Measurements from ENCODE around the gene JAG1. TPM values are rescaled to one million over a fixed set of nuclear protein-coding genes. Genes with fewer than 3 reads are reported as not detected.

JAG1 gene
- total RNA-seq, 2 donors from 2014 or later: 1.0 to 1.2 TPM

GRCh38 chr20:10709916-10710315 is 36.1 kb upstream of the JAG1 start:
- no peak for DNase-seq
- H3K4me3 Mint-ChIP-seq: no peak overlapping the region
- H3K9me3 Mint-ChIP-seq: peaks cover 0 to 2% of the 10 kb centered on the region in 2 donors
- ATAC-seq (replicated peaks in 1 of 2): no peak
- H3K4me1 Mint-ChIP-seq (ENCODE audit: low read depth): no peaks in the 10 kb centered on the region
- no peaks in the 10 kb centered on the region for H3K36me3 Mint-ChIP-seq (ENCODE audit: insufficient read depth in 2 of 2)
- peaks cover 8% of the 10 kb centered on the region for H3K27me3 Mint-ChIP-seq (ENCODE audit: low read depth)
- no peak overlapping the region for H3K27ac Mint-ChIP-seq

- no peaks in the 10 kb centered on the region for H3K27me3 Mint-ChIP-seq (ENCODE audit: low read depth)
- peaks cover 2 to 3% of the 10 kb centered on the region in 2 donors for H3K9me3 Mint-ChIP-seq
- H3K4me1 Mint-ChIP-seq (ENCODE audit: low read depth): no peaks in the 10 kb centered on the region
- ATAC-seq (replicated peaks in 1 of 2) (no peak), DNase-seq (no peak)
- H3K4me3 Mint-ChIP-seq: no peak overlapping the region
- peaks cover 0 to 3% of the 10 kb centered on the region in 2 donors for H3K36me3 Mint-ChIP-seq (ENCODE audit: insufficient read depth in 2 of 2)
- H3K27ac Mint-ChIP-seq: no peak overlapping the region
Observed at GRCh38 chr20:10708351-10709185, 34.8 kb upstream of the JAG1 start.

GRCh38 chr20:10707791-10708190 is 34.0 kb upstream of the JAG1 start:
- Mint-ChIP-seq H3K27me3 (ENCODE audit: low read depth) (no peaks in the 10 kb centered on the region), H3K9me3 (peaks cover 4 to 6% of the 10 kb centered on the region in 2 donors), H3K4me3 (no peak overlapping the region), H3K36me3 (ENCODE audit: insufficient read depth in 2 of 2) (peaks cover 0 to 3% of the 10 kb centered on the region in 2 donors), H3K27ac (no peak overlapping the region), H3K4me1 (ENCODE audit: low read depth) (no peaks in the 10 kb centered on the region)
- no peak for DNase-seq
- ATAC-seq (replicated peaks in 1 of 2): no peak

DNA sequence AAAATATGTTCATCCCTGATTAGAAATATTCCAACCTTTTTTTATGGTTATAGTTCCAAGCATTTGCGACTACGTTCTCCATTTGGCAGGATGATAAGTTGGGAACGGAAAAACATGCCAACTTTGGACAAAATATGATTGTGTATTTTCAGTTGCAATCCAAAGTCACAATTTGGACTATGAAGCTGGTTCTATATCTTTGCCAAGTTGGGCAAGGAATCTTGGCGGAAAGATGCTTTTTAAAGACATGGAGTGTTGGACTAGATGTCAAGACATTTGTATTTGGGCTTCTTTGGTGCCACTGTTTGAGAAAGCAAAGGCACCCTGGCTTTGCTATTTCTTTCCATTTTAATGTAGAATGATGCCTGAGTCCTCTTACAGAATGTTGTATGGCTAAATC is 33.3 kb upstream of the JAG1 start:
- ATAC-seq (replicated peaks in 1 of 2): no peak
- Mint-ChIP-seq H3K36me3 (ENCODE audit: insufficient read depth in 2 of 2) (peaks cover 0 to 3% of the 10 kb centered on the region in 2 donors), H3K9me3 (peaks cover 4 to 6% of the 10 kb centered on the region in 2 donors), H3K4me3 (no peak overlapping the region), H3K27ac (no peak overlapping the region), H3K4me1 (ENCODE audit: low read depth) (no peaks in the 10 kb centered on the region), H3K27me3 (ENCODE audit: low read depth) (no peaks in the 10 kb centered on the region)
- no peak for DNase-seq

GRCh38 chr20:10706460-10706811 is 32.6 kb upstream of the JAG1 start:
- Mint-ChIP-seq H3K27me3 (ENCODE audit: low read depth) (no peaks in the 10 kb centered on the region), H3K27ac (no peak overlapping the region), H3K36me3 (ENCODE audit: insufficient read depth in 2 of 2) (peaks cover 0 to 3% of the 10 kb centered on the region in 2 donors), H3K9me3 (peaks cover 4 to 6% of the 10 kb centered on the region in 2 donors), H3K4me3 (no peak overlapping the region), H3K4me1 (ENCODE audit: low read depth) (no peaks in the 10 kb centered on the region)
- no peak for DNase-seq
- ATAC-seq (replicated peaks in 1 of 2): no peak

- ATAC-seq (replicated peaks in 1 of 2): no peak
- H3K4me3 Mint-ChIP-seq: no peak overlapping the region
- DNase-seq: no peak
- no peaks in the 10 kb centered on the region for H3K4me1 Mint-ChIP-seq (ENCODE audit: low read depth)
- peaks cover 0 to 3% of the 10 kb centered on the region in 2 donors for H3K36me3 Mint-ChIP-seq (ENCODE audit: insufficient read depth in 2 of 2)
- H3K27ac Mint-ChIP-seq: no peak overlapping the region
- no peaks in the 10 kb centered on the region for H3K27me3 Mint-ChIP-seq (ENCODE audit: low read depth)
- peaks cover 4 to 6% of the 10 kb centered on the region in 2 donors for H3K9me3 Mint-ChIP-seq
Observed at GRCh38 chr20:10705801-10706459, 32.1 kb upstream of the JAG1 start.

DNA sequence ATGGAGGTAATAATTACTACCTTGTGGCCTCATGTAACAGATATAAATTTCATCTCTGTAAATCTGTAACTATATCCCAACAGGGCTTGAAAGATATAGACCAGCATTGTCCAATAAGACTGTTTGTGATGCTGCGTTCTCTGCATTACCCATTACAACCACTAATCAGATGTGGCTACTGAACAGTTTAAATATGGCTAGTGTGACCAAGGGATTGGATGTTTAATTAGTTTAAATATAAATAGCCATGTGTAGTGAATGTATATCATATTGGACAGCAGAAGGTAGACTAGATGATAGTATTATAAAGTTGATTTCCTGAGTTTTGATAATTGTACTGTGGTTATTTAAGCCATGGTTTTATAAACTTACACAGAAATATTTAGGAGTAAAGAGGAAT is 27.8 kb upstream of the JAG1 start:
- ATAC-seq (replicated peaks in 1 of 2) (no peak), DNase-seq (no peak)
- H3K4me3 Mint-ChIP-seq: no peak overlapping the region
- H3K27me3 Mint-ChIP-seq (ENCODE audit: low read depth): peaks cover 5% of the 10 kb centered on the region
- H3K9me3 Mint-ChIP-seq: peaks cover 4 to 8% of the 10 kb centered on the region in 2 donors
- no peaks in the 10 kb centered on the region for H3K4me1 Mint-ChIP-seq (ENCODE audit: low read depth)
- H3K36me3 Mint-ChIP-seq (ENCODE audit: insufficient read depth in 2 of 2): peaks cover 0 to 3% of the 10 kb centered on the region in 2 donors
- H3K27ac Mint-ChIP-seq: no peak overlapping the region

DNA sequence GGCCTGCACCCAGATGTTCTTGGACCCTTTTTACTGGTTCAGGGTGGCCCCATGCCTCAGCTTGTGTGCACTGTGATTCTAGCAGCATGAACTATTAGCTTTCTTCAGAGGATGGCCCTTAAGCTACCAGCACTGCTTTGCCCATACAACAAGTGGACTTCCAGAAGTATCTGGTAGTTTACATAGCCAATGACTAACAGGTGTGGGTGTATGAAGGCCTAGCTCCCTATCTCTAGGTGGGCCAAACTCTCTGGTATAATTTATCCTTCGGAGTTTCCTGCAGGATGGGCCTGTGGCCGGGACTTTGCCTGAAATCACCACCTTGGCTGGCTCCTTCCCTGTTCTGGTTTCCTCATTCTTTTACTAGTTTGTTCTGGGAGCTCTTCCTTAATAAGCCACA is 26.1 kb upstream of the JAG1 start:
- peaks cover 0 to 3% of the 10 kb centered on the region in 2 donors for H3K36me3 Mint-ChIP-seq (ENCODE audit: insufficient read depth in 2 of 2)
- H3K4me3 Mint-ChIP-seq: no peak overlapping the region
- H3K27me3 Mint-ChIP-seq (ENCODE audit: low read depth): peaks cover 11% of the 10 kb centered on the region
- no peak overlapping the region for H3K27ac Mint-ChIP-seq
- ATAC-seq (replicated peaks in 1 of 2) (no peak), DNase-seq (no peak)
- H3K4me1 Mint-ChIP-seq (ENCODE audit: low read depth): no peaks in the 10 kb centered on the region
- peaks cover 4 to 6% of the 10 kb centered on the region in 2 donors for H3K9me3 Mint-ChIP-seq

- no peak overlapping the region for H3K27ac Mint-ChIP-seq
- DNase-seq (no peak), ATAC-seq (replicated peaks in 1 of 2) (no peak)
- H3K4me1 Mint-ChIP-seq (ENCODE audit: low read depth): no peaks in the 10 kb centered on the region
- H3K27me3 Mint-ChIP-seq (ENCODE audit: low read depth): peaks cover 16% of the 10 kb centered on the region
- peaks cover 4 to 6% of the 10 kb centered on the region in 2 donors for H3K9me3 Mint-ChIP-seq
- peaks cover 0 to 3% of the 10 kb centered on the region in 2 donors for H3K36me3 Mint-ChIP-seq (ENCODE audit: insufficient read depth in 2 of 2)
- H3K4me3 Mint-ChIP-seq: no peak overlapping the region
Observed at GRCh38 chr20:10699489-10699888, 25.7 kb upstream of the JAG1 start.

DNA sequence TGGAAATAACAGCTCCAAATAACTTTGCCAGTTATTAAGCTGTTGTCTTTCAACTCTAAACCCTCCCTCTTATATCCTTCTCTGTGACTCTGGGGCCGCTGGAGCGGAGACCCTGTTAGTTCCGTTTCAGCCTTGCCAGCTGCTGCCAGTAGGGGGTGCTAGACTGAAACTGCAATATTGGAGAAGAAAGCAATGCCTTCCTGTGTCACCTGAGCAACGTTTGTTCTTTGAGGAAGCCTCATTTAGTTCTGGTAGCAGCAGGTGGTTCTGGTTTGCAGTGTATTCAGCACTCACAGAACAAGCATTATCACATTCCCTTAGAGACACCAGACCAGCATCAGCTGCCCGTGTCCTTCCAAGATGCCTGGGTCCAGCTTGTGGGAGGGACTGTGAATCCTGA is 22.9 kb upstream of the JAG1 start:
- peak in 1 of 2 donors; percentile 13 for DNase-seq
- H3K36me3 Mint-ChIP-seq (ENCODE audit: insufficient read depth in 2 of 2): no peaks in the 10 kb centered on the region
- H3K27ac Mint-ChIP-seq: no peak overlapping the region
- H3K9me3 Mint-ChIP-seq: peaks cover 0 to 2% of the 10 kb centered on the region in 2 donors
- no peak for ATAC-seq (replicated peaks in 1 of 2)
- no peaks in the 10 kb centered on the region for H3K4me1 Mint-ChIP-seq (ENCODE audit: low read depth)
- H3K4me3 Mint-ChIP-seq: no peak overlapping the region
- peaks cover 22% of the 10 kb centered on the region for H3K27me3 Mint-ChIP-seq (ENCODE audit: low read depth)

DNA sequence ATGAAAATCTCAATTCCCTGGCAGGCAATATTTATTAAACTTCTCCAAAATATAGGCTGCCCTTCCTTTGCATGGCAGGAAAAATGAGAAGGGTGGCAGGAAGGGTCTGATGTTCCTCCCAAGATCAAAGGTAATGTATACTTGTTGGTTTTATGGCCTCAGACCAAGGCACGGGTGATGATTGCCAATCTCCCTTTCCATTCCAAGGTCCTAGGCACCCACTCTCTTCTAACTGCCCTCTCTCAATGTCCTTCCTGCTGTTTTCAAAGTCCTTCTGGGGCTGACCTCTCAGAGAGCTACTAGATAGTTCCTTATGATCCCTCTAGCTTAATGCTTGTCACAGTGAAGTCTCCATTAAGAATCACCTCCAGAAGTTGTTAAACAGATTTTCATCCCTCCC is 15.6 kb upstream of the JAG1 start:
- H3K9me3 Mint-ChIP-seq: no peaks in the 10 kb centered on the region
- H3K27ac Mint-ChIP-seq: no peak overlapping the region
- ATAC-seq (replicated peaks in 1 of 2): no peak
- H3K36me3 Mint-ChIP-seq (ENCODE audit: insufficient read depth in 2 of 2): no peaks in the 10 kb centered on the region
- H3K27me3 Mint-ChIP-seq (ENCODE audit: low read depth): peaks cover 15% of the 10 kb centered on the region
- no peak overlapping the region for H3K4me3 Mint-ChIP-seq
- H3K4me1 Mint-ChIP-seq (ENCODE audit: low read depth): no peaks in the 10 kb centered on the region
- DNase-seq: no peak

GRCh38 chr20:10687895-10688294 is 14.1 kb upstream of the JAG1 start:
- Mint-ChIP-seq H3K27ac (no peak overlapping the region), H3K4me3 (no peak overlapping the region), H3K9me3 (no peaks in the 10 kb centered on the region), H3K36me3 (ENCODE audit: insufficient read depth in 2 of 2) (no peaks in the 10 kb centered on the region), H3K27me3 (ENCODE audit: low read depth) (peaks cover 11% of the 10 kb centered on the region), H3K4me1 (ENCODE audit: low read depth) (no peaks in the 10 kb centered on the region)
- ATAC-seq (replicated peaks in 1 of 2): no peak
- no peak for DNase-seq

- H3K27ac Mint-ChIP-seq: no peak overlapping the region
- no peaks in the 10 kb centered on the region for H3K9me3 Mint-ChIP-seq
- no peaks in the 10 kb centered on the region for H3K4me1 Mint-ChIP-seq (ENCODE audit: low read depth)
- ATAC-seq (replicated peaks in 1 of 2) (no peak), DNase-seq (no peak)
- no peak overlapping the region for H3K4me3 Mint-ChIP-seq
- H3K36me3 Mint-ChIP-seq (ENCODE audit: insufficient read depth in 2 of 2): no peaks in the 10 kb centered on the region
- H3K27me3 Mint-ChIP-seq (ENCODE audit: low read depth): peaks cover 11% of the 10 kb centered on the region
Observed at GRCh38 chr20:10686356-10687133, 12.7 kb upstream of the JAG1 start.

Measured in activated T-cell treated with anti-CD3 and anti-CD28 coated beads, Interleukin-2, amount 50 U/mL, for 72 hours (primary cell).